K562 (cell line): Measurements from ENCODE around the gene CHCHD6. TPM values are rescaled to one million over a fixed set of nuclear protein-coding genes. Genes with fewer than 3 reads are reported as not detected.

Experiments
- BCOR ChIP-seq: fragments of 450-650 bp; IDR thresholded peaks from 2 replicates; pipeline ENCODE4 v1.6.1; 2016
- DACH1 ChIP-seq: fragments of 450-650 bp; IDR thresholded peaks from 2 replicates; pipeline ENCODE4 v1.6.1; 2018; ENCODE audit not compliant: partially characterized antibody
- DMBX1 ChIP-seq: fragments of 250-450 bp; sonication (Bioruptor Pico); IDR thresholded peaks from 2 replicates; pipeline ENCODE4 v1.8.0; 2022; ENCODE audit warnings: inconsistent platforms, mild to moderate bottlenecking, moderate library complexity, borderline replicate concordance
- EGR1 ChIP-seq: fragments of 450-650 bp; conservative IDR thresholded peaks from 2 replicates; pipeline ENCODE4 v1.6.1; 2017; ENCODE audit warnings: mild to moderate bottlenecking
- ETV1 ChIP-seq: fragments of 450-650 bp; conservative IDR thresholded peaks from 2 replicates; pipeline ENCODE4 v1.6.1; 2016; ENCODE audit warnings: missing genetic modification characterization, control low read depth, low read depth, missing compliant biosample characterization
- FOXA1 ChIP-seq: fragments of 450-650 bp; IDR thresholded peaks from 2 replicates; pipeline ENCODE4 v1.6.1; 2016; ENCODE audit warnings: mild to moderate bottlenecking, borderline replicate concordance
- HDAC1 ChIP-seq, 2 experiments: fragments of 450-650 bp; IDR thresholded peaks; 2 replicates each; pipeline ENCODE4 v1.6.1; 2016 to 2017; ENCODE audit warnings: inconsistent platforms in 1 of 2, mild to moderate bottlenecking in 1 of 2, moderate library complexity in 1 of 2
- KHSRP ChIP-seq: fragments of 450-650 bp; IDR thresholded peaks from 2 replicates; pipeline ENCODE4 v1.6.1; 2017
- KLF13 ChIP-seq: fragments of 450-650 bp; IDR thresholded peaks from 2 replicates; pipeline ENCODE4 v1.6.1; 2016; ENCODE audit warnings: missing genetic modification characterization, low read depth, mild to moderate bottlenecking, missing compliant biosample characterization, moderate library complexity, borderline replicate concordance
- L3MBTL2 ChIP-seq: fragments of 450-650 bp; IDR thresholded peaks from 2 replicates; pipeline ENCODE4 v1.6.1; 2016; ENCODE audit warnings: mild to moderate bottlenecking, moderate library complexity
- MECOM ChIP-seq: fragments of 250-450 bp; sonication (Bioruptor Pico); IDR thresholded peaks from 2 replicates; pipeline ENCODE4 v1.8.0; 2022; ENCODE audit warnings: inconsistent platforms
- MIER1 ChIP-seq: fragments of 450-650 bp; IDR thresholded peaks from 2 replicates; pipeline ENCODE4 v1.6.1; 2016; ENCODE audit warnings: antibody characterized with exemption, mild to moderate bottlenecking, low read depth
- NCOA2 ChIP-seq, 2 experiments: fragments of 450-650 bp; IDR thresholded peaks; 2 replicates each; pipeline ENCODE4 v1.6.1; 2018; ENCODE audit warnings: mild to moderate bottlenecking in 2 of 2, moderate library complexity in 1 of 2; ENCODE audit not compliant: partially characterized antibody in 2 of 2
- NR4A1 ChIP-seq, 2 experiments: fragments of 250-450 bp in 1 of 2; fragments of 450-650 bp in 1 of 2; sonication (Bioruptor Pico) in 1 of 2; IDR thresholded peaks; 2 replicates each; pipeline versions ENCODE4 v1.4.0 to v1.6.1; 2016 to 2020; ENCODE audit warnings: mild to moderate bottlenecking in 2 of 2, missing compliant biosample characterization in 1 of 2, missing genetic modification characterization in 1 of 2, moderate library complexity in 1 of 2
- PML ChIP-seq: IDR thresholded peaks from 2 replicates; pipeline ENCODE4 v1.6.1; 2012; ENCODE audit warnings: low read length, inconsistent platforms
- RBM22 ChIP-seq: fragments of 200-400 bp; formaldehyde crosslinking; IDR thresholded peaks from 2 replicates; pipeline ENCODE4 v1.6.1; 2018; ENCODE audit warnings: low read length, low read depth; ENCODE audit not compliant: poor library complexity, severe bottlenecking
- RCOR1 ChIP-seq, 2 experiments: IDR thresholded peaks; 2 replicates each; pipeline ENCODE4 v1.6.1; 2012; ENCODE audit warnings: low read depth in 2 of 2, low read length in 2 of 2, borderline replicate concordance in 1 of 2, improper control_type of control experiment in 1 of 2
- SAP30 ChIP-seq: fragments of 200-600 bp; sonication (generic); IDR thresholded peaks from 2 replicates; pipeline ENCODE4 v1.6.1; 2012; ENCODE audit warnings: borderline replicate concordance, low read depth, mild to moderate bottlenecking, moderate library complexity, low read length, control low read depth, inconsistent platforms; ENCODE audit not compliant: insufficient read depth, poor library complexity, severe bottlenecking
- SETDB1 ChIP-seq: IDR thresholded peaks from one replicate; pipeline ENCODE4 v1.6.1; 2012; ENCODE audit warnings: low read length, control low read depth, inconsistent platforms
- SMAD1 ChIP-seq: fragments of 150-350 bp; IDR thresholded peaks from 2 replicates; pipeline ENCODE4 v1.6.1; 2014; ENCODE audit warnings: low read length, low read depth; ENCODE audit not compliant: partially characterized antibody
- TCF3 ChIP-seq: sonication (generic); formaldehyde crosslinking; IDR thresholded peaks from 2 replicates; pipeline ENCODE4 v1.4.0; 2020; ENCODE audit warnings: mild to moderate bottlenecking, missing genetic modification reagents
- ZNF76 ChIP-seq: fragments of 250-450 bp; sonication (Bioruptor Pico); IDR thresholded peaks from 2 replicates; pipeline ENCODE4 v1.4.0; 2020; ENCODE audit warnings: mild to moderate bottlenecking, moderate library complexity, borderline replicate concordance
- polyA plus RNA-seq, 8 experiments: library from polyadenylated mRNA; depleted of rRNA in 4 of 8; stranded (reverse) in 5 of 8; unstranded in 3 of 8; fragments of >200 nt; fragmentation: Nextera tagmentation in 2 of 8; fragmentation: Illumina TruSeq in 1 of 8; extraction: Ambion mirVana in 2 of 8; extraction: Trizol in 1 of 8; gene quantifications; 2 replicates each; pipeline versions ENCODE4 v1.2.1 to v1.2.3, GENCODE V29; 2011 to 2014; ENCODE audit warnings: inconsistent platforms in 1 of 8, missing spikeins in 1 of 8
- total RNA-seq, 7 experiments: library from RNA; depleted of rRNA in 6 of 7; stranded (reverse); fragments of >200 nt in 6 of 7; fragmentation: Illumina TruSeq in 2 of 7; extraction: Trizol in 2 of 7; gene quantifications; 2 replicates each; pipeline versions ENCODE4 v1.2.1 to v1.2.3, GENCODE V29; 2011 to 2021; ENCODE audit warnings: low replicate concordance in 1 of 7
- TF ChIP-seq, protein P1 (sequence below): fragments of 250-450 bp; sonication (Bioruptor Pico); IDR thresholded peaks from 2 replicates; pipeline ENCODE4 v1.8.0; 2022; ENCODE audit warnings: moderate library complexity, mild to moderate bottlenecking, inconsistent platforms
- TF ChIP-seq, protein P2 (sequence below): fragments of 250-450 bp; sonication (Bioruptor Pico); IDR thresholded peaks from 2 replicates; pipeline ENCODE4 v1.5.0; 2021
- TF ChIP-seq, protein P3 (sequence below): sonication (generic); formaldehyde crosslinking; IDR thresholded peaks from 2 replicates; pipeline ENCODE4 v1.4.0; 2020; ENCODE audit warnings: mild to moderate bottlenecking, missing genetic modification reagents

The CHCHD6 gene
- total and polyA plus RNA-seq, 9 of the 15 experiments (the other 6 are each of a cell fraction or from before 2014, with no cell fraction given) = 4.6 to 18.6 (median 10.9) TPM

DNA sequence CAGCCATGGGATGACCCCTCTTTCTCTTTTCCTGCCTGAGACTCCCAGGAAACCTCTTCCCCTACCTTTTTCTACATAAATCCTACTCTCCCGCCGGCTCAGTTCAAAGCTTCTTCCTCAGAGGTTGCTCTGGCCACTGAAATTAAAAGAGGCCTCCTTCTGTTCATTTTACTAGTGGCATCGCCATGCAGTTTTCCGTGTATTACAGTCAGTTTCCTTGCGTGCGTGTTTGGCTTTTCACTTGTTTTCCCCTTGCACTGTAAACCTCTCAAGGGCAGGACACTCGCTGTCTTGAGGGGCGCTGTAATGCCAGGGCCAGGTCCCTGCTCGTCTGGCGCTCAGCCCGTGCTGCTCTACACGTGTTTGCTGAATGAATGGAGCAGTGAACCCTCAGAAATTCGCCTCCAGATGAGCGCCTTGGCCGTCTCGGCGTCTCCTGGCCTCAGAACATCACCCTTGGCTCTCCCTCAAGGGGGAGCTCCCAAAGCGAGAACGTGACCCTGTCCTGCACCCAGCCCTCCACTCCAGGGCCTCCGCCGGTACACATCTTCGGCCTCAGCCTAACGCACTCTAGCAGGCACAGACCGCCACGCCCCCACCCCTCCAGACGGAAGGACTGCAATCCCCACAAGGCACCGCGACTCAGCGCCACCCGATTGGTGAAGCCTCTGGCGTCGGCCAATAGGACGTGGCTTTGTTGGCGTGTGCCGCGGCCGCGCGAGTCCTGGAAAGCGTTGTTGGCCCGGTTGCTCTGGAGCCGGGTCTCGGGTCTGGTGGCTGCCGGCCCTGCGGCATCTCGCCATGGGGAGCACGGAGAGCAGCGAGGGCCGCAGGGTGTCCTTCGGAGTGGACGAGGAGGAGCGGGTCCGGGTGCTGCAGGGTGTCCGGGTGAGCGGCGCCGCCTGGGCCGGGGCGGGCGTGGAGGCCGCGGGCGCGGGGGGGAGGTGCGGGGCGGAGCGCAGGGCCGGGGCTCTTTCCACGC lies at the start of gene CHCHD6 (continued):
- TF ChIP-seq PML (no peak), RCOR1 (IDR thresholded peaks at IDR 0.05; ENCODE audit: borderline replicate concordance in 1 of 2, low read depth in 2 of 2, low read length in 2 of 2) (no peak), DACH1 (no peak), MIER1 (no peak), NCOA2 (IDR thresholded peaks at IDR 0.05; ENCODE audit: partially characterized antibody in 2 of 2) (no peak), FOXA1 (no peak), KHSRP (no peak), NR4A1 (CRISPR knock-in tag; IDR thresholded peaks at IDR 0.05) (no peak), NR4A1 (tag; IDR thresholded peaks at IDR 0.05) (no peak), SETDB1 (no peak), BCOR (no peak), MECOM (CRISPR knock-in tag) (no peak), ZNF76 (no peak), SMAD1 (no peak), EGR1 (peak; percentile 40), KLF13 (tag) (peak; percentile 87; the same call in 1 of the 2 replicates), RBM22 (no peak), L3MBTL2 (no peak), TCF3 (CRISPR knock-in tag) (no peak; the same call in 1 of the 2 replicates), HDAC1 (IDR thresholded peaks at IDR 0.05) (no peak), DMBX1 (CRISPR knock-in tag) (no peak), SAP30 (no peak), ETV1 (tag) (no peak)
- TF ChIP-seq, protein P1, sequence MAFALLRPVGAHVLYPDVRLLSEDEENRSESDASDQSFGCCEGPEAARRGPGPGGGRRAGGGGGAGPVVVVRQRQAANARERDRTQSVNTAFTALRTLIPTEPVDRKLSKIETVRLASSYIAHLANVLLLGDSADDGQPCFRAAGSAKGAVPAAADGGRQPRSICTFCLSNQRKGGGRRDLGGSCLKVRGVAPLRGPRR (CRISPR knock-in tag) = no peak
- TF ChIP-seq, protein P2, sequence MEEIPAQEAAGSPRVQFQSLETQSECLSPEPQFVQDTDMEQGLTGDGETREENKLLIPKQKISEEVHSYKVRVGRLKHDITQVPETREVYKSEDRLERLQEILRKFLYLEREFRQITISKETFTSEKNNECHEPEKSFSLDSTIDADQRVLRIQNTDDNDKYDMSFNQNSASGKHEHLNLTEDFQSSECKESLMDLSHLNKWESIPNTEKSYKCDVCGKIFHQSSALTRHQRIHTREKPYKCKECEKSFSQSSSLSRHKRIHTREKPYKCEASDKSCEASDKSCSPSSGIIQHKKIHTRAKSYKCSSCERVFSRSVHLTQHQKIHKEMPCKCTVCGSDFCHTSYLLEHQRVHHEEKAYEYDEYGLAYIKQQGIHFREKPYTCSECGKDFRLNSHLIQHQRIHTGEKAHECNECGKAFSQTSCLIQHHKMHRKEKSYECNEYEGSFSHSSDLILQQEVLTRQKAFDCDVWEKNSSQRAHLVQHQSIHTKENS (CRISPR knock-in tag) = no peak
- TF ChIP-seq, protein P3, sequence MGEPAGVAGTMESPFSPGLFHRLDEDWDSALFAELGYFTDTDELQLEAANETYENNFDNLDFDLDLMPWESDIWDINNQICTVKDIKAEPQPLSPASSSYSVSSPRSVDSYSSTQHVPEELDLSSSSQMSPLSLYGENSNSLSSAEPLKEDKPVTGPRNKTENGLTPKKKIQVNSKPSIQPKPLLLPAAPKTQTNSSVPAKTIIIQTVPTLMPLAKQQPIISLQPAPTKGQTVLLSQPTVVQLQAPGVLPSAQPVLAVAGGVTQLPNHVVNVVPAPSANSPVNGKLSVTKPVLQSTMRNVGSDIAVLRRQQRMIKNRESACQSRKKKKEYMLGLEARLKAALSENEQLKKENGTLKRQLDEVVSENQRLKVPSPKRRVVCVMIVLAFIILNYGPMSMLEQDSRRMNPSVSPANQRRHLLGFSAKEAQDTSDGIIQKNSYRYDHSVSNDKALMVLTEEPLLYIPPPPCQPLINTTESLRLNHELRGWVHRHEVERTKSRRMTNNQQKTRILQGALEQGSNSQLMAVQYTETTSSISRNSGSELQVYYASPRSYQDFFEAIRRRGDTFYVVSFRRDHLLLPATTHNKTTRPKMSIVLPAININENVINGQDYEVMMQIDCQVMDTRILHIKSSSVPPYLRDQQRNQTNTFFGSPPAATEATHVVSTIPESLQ (CRISPR knock-in tag) = no peak
